ENCODE results near the gene LRRC75B.

- no peak for TF ChIP-seq ZNF274 (IDR thresholded peaks at IDR 0.05; ENCODE audit: borderline replicate concordance, extremely low read depth, low read length)
- TF ChIP-seq CTCF (IDR thresholded peaks at IDR 0.05; ENCODE audit: control extremely low read depth in 1 of 3, insufficient read depth in 1 of 3, low read depth in 1 of 3, low read length in 3 of 3) = no peak
Observed at GRCh38 chr22:24593836-24594568, 1.1 kb upstream of the LRRC75B start.
